Measurements from ENCODE around the gene APBA2.
A peak's percentile ranks its signal among the peaks of the same experiment; 100 is the strongest.

The APBA2 gene

GRCh38 chr15:28917791-28918140 lies 32.0 kb downstream of the APBA2 start:
- DNase-seq = peak; percentile 48

GRCh38 chr15:28918141-28918983 lies 32.6 kb downstream of the APBA2 start:
- peak; percentile 53 for DNase-seq

- peak; percentile 67 for DNase-seq
These were observed 33.4 kb downstream of the APBA2 start for GRCh38 chr15:28919201-28919635.

GRCh38 chr15:28919679-28920655 lies 34.2 kb downstream of the APBA2 start:
- DNase-seq = peak; percentile 58

GRCh38 chr15:28920781-28921331 lies 35.1 kb downstream of the APBA2 start:
- peak; percentile 54 for DNase-seq

- no peak for DNase-seq
These were observed 35.6 kb downstream of the APBA2 start for GRCh38 chr15:28921336-28921735.

- DNase-seq = peak; percentile 50
These were observed 36.3 kb downstream of the APBA2 start for GRCh38 chr15:28921919-28922706.

DNA sequence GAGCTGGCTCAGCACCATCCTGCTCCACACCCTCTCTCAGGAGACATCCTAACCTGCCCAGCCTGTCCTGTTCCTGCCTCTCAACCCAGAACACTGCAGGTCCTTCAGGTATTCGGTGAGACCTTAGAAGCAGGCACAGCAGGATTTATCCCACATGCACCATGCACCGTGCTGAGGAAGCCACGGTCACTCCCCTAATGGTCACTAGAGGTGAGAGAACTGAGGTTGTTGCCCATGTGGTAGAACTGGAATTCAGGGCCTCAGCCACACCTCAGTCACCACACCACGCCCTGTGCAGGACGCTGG lies 36.9 kb downstream of the APBA2 start:
- peak; percentile 42 for DNase-seq

- peak; percentile 37 for DNase-seq
These were observed 38.0 kb downstream of the APBA2 start for GRCh38 chr15:28923726-28924280.

GRCh38 chr15:28927043-28927442 lies 41.3 kb downstream of the APBA2 start:
- no peak for DNase-seq

DNA sequence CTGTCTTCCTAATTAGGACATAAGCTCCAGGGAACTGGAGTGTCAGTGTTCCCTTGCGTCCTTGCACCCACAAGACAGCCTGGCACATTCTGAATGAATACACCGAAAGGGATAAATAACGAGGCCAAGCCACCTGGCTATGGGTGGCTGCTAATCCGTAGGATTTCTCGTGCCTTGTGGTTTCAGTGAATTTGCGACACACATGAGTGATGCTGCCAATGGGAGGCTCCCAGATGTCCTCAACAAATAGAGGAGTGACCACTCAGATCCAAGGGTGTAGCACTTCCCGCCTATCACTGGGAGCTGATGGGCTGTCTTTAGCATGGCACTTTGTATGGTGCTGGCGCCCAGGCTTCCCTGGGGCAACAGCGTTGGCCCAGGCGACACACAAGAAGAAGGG lies 43.4 kb downstream of the APBA2 start:
- DNase-seq = peak; percentile 25

GRCh38 chr15:28930011-28930410 lies 44.2 kb downstream of the APBA2 start:
- peak; percentile 27 for DNase-seq

GRCh38 chr15:28930476-28931291 lies 44.9 kb downstream of the APBA2 start:
- peak; percentile 48 for DNase-seq

- peak; percentile 44 for DNase-seq
These were observed 46.1 kb downstream of the APBA2 start for GRCh38 chr15:28931828-28932227.

DNA sequence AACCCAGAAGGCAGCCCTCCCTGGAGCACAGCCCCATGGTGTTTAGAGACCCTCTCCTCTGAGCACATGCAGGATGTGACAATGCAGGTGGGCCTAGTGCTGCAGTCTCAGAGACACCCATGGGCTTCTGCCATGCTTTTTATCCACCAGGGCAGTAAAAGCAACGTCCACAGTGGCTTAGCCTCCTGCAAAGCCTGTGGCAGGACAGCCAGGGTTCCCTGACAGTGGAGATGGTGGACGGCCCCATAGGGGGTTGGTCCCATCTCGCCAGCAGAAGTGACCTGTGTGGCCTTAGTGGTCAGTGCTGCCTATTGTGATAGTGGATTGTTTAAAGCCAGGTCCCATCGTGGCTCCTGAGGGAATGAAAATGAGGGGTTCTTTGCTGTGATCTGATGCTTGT lies 46.6 kb downstream of the APBA2 start:
- DNase-seq = no peak

GRCh38 chr15:28933710-28934445 lies 48.1 kb downstream of the APBA2 start:
- peak; percentile 37 for DNase-seq

GRCh38 chr15:28934645-28935044 lies 48.9 kb downstream of the APBA2 start:
- DNase-seq = no peak

- peak; percentile 62 for DNase-seq
These were observed 49.5 kb downstream of the APBA2 start for GRCh38 chr15:28935316-28935715.

DNA sequence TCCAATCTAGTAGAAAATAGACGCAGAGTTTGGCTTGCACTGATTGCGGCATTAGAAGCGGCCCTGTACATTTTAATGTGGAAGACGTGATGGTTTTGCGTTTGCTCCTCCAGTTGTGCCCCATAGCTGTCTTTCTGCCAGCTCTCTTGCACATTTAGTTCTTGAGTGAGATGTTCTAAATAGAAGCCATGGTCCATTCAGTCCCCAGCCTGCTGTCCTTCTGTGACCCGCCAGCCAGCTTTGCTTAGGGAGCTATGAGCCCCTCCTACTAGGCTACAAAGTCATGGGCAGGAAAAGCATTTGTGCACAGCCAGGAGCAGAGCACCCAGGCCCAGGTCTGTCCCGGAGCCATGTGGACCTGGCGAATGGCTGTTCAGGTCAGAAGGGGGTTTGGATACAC lies 50.3 kb downstream of the APBA2 start:
- no peak for DNase-seq

DNA sequence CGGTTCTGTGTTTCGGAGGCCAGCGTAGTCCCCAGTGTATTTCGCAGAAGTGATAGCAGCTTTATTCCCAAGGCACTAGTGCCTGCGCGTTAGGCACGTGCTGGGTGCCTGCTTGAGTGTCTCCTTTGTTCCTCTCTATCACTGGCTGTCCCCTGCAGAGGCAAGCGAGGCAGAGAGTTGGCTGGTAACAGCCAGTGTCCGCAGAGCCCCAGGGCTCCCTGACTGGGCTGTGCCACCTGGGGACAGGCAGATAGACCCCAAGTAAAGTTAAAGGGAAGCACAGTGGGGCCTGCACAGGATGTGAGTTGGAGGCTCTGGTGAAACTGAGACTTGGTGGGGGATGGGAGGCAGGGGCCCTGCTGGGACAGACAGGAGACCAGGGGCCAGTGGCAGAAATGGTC lies 50.7 kb downstream of the APBA2 start:
- DNase-seq = no peak

- no peak for DNase-seq
These were observed 51.5 kb downstream of the APBA2 start for GRCh38 chr15:28937271-28937670.
